Cardiac muscle cell (in vitro differentiated cells and primary cell): ENCODE results near the gene CDH19. TPM values are rescaled to one million over a fixed set of nuclear protein-coding genes. Genes with fewer than 3 reads are reported as not detected.

Experiments
- DNase-seq, 2 donors: peaks; one replicate each; pipeline versions ENCODE4 v3.0.0 to v3.0.0-alpha.2; 2010 to 2017; ENCODE audit warnings: low read depth in 1 of 2, low spot score in 1 of 2
- H3K27ac ChIP-seq: fragments of 200-600 bp; sonication (generic); 2 replicates; pipeline ENCODE4 v1.5.1; 2016
- H3K27me3 ChIP-seq: fragments of 200-600 bp; sonication (generic); 2 replicates; pipeline ENCODE4 v1.6.0; 2016; ENCODE audit warnings: control low read depth
- H3K36me3 ChIP-seq: fragments of 200-600 bp; sonication (generic); 2 replicates; pipeline ENCODE4 v1.5.1; 2016; ENCODE audit warnings: control low read depth
- H3K4me1 ChIP-seq: fragments of 200-600 bp; sonication (generic); 2 replicates; pipeline ENCODE4 v1.8.1; 2017; ENCODE audit warnings: low read depth, mild to moderate bottlenecking, mixed run types
- H3K4me3 ChIP-seq: fragments of 200-600 bp; sonication (generic); 2 replicates; pipeline ENCODE4 v1.5.1; 2016; ENCODE audit warnings: mild to moderate bottlenecking
- H3K9me3 ChIP-seq: fragments of 200-600 bp; sonication (generic); 2 replicates; pipeline ENCODE4 v1.5.1; 2017; ENCODE audit warnings: low read depth, mild to moderate bottlenecking, control low read depth
- polyA plus RNA-seq: library from polyadenylated mRNA; unstranded; fragments of >200 nt; fragmentation: Nextera tagmentation; extraction: Ambion mirVana; gene quantifications from 2 replicates; pipeline ENCODE4 v1.2.1, GENCODE V29; 2016
- total RNA-seq: library from RNA; depleted of rRNA; stranded (reverse); fragments of >200 nt; gene quantifications from 2 replicates; pipeline ENCODE4 v1.2.3, GENCODE V29; 2016
- TF ChIP-seq, protein P1 (sequence below): IDR thresholded peaks from 2 replicates; pipeline ENCODE4 v1.5.1; 2012; ENCODE audit warnings: low read depth, mild to moderate bottlenecking, low read length

Gene CDH19
- total and polyA plus RNA-seq, 2 experiments from 2014 or later, result not detected

DNA sequence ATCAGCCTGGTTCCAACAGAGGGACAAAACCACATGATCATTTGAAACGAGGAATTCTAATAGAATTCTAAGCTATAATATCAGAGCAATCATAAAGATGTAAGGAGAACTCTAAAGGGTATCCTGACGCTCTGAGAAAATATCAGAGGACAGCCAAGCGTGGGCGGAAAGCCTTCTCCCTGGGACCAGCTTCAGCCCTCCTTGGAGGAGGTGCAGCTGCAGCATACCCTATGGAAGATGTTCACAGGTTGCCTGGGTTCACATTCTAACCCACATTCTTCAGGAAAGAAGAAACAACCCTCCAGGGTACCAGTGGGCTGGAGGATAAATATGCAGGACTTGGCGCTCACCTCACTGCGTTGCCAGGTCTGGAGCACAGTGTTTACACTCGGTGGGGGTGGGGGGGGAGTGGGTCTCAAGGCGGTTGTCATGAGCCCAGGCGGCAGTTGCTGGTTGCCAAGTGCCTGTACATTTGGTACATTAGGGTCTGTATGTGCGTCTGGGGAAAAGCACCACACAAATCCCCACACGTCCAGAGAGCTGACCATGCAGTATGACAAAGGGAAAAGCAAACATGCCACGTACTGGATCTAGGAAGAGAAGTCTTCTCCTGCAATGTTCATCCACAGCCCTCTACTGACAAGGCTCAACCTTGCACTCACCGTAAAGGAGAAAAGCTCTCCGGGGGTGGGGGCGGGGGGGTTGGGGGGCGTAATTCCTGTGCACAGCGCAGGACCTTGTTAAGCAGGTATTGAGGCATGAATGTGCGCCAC lies 80.5 kb downstream of the CDH19 start:
- no peaks in the 10 kb centered on the region for H3K4me1 ChIP-seq
- TF ChIP-seq, protein P1, sequence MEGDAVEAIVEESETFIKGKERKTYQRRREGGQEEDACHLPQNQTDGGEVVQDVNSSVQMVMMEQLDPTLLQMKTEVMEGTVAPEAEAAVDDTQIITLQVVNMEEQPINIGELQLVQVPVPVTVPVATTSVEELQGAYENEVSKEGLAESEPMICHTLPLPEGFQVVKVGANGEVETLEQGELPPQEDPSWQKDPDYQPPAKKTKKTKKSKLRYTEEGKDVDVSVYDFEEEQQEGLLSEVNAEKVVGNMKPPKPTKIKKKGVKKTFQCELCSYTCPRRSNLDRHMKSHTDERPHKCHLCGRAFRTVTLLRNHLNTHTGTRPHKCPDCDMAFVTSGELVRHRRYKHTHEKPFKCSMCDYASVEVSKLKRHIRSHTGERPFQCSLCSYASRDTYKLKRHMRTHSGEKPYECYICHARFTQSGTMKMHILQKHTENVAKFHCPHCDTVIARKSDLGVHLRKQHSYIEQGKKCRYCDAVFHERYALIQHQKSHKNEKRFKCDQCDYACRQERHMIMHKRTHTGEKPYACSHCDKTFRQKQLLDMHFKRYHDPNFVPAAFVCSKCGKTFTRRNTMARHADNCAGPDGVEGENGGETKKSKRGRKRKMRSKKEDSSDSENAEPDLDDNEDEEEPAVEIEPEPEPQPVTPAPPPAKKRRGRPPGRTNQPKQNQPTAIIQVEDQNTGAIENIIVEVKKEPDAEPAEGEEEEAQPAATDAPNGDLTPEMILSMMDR, result no peak

DNA sequence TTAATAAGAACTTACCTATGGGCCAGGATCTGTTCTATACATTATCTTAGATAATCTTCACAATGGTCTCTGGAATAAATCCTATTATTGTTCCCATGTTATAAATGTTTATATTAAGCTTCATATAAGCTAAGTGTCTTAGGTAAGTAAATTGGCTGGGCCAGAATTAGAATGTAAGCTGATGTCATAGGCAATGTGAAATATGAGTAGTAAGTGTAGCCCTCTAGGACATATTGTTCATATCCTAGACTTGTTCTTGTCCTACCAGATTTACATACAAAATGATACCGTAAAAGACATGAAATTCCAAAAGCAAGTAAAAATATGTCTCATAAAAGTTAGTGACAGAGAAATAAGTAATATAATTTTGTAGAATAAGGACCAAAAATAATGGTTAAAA lies 89.9 kb downstream of the CDH19 start:
- TF ChIP-seq, protein P1, result no peak
- H3K4me3 ChIP-seq, result no peak overlapping the region
- H3K36me3 ChIP-seq, result no peaks in the 10 kb centered on the region
- H3K4me1 ChIP-seq, result no peaks in the 10 kb centered on the region
- no peaks in the 10 kb centered on the region for H3K9me3 ChIP-seq
- no peak overlapping the region for H3K27ac ChIP-seq
- DNase-seq, result no peak
- no peaks in the 10 kb centered on the region for H3K27me3 ChIP-seq

More for the DNA sequence above, 80.5 kb downstream of the CDH19 start:
- H3K4me3 ChIP-seq, result no peak overlapping the region
- no peaks in the 10 kb centered on the region for H3K36me3 ChIP-seq
- DNase-seq, result no peak
- peaks cover 1% of the 10 kb centered on the region for H3K9me3 ChIP-seq
- no peaks in the 10 kb centered on the region for H3K27me3 ChIP-seq
- H3K27ac ChIP-seq, result no peak overlapping the region

DNA sequence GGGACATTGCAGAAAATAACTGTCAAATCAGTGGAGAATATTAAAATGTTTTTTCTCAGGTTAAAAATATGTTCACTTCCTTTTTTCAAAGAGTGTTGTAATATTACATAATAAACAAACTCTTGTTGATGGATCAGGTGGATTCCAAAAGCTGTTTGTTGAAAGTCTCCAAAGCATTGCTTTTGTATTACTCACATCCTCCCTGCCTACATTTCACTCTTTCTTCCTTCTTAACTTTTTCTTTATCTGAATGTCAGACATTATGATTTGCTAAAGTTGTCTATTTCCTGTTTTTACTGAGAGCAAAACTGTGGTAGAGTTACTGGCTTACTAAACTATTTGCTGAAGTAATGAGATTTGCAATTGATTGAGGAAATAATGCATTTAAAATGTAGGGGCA lies 92.1 kb downstream of the CDH19 start:
- Histone ChIP-seq H3K4me3 (no peak overlapping the region), H3K27ac (no peak overlapping the region), H3K9me3 (no peaks in the 10 kb centered on the region), H3K4me1 (no peaks in the 10 kb centered on the region), H3K27me3 (no peaks in the 10 kb centered on the region), H3K36me3 (no peaks in the 10 kb centered on the region)
- TF ChIP-seq, protein P1, result no peak
- DNase-seq, result peak in 1 of 2 donors; percentile 21

DNA sequence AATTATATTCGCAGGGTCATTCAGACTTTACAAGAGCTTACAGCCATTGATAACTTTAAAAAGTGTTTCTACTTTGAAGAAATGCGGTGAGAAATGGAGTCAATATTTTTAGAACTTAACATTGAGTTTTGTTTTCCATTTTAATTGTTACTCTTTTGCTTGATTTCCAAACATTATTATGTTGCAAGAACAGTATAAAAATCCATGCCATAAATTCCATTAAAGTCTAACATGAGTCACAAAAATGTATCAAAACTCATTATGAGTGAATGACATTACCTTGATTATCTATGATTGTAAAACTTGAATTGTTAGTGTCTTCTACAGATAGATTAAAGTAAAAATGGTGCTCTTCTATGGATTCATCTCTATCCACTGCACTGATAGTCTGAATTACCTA lies 92.6 kb downstream of the CDH19 start:
- DNase-seq, result no peak
- Histone ChIP-seq H3K4me1 (no peaks in the 10 kb centered on the region), H3K4me3 (no peak overlapping the region), H3K27me3 (no peaks in the 10 kb centered on the region), H3K36me3 (no peaks in the 10 kb centered on the region), H3K27ac (no peak overlapping the region), H3K9me3 (no peaks in the 10 kb centered on the region)
- TF ChIP-seq, protein P1, result no peak

DNA sequence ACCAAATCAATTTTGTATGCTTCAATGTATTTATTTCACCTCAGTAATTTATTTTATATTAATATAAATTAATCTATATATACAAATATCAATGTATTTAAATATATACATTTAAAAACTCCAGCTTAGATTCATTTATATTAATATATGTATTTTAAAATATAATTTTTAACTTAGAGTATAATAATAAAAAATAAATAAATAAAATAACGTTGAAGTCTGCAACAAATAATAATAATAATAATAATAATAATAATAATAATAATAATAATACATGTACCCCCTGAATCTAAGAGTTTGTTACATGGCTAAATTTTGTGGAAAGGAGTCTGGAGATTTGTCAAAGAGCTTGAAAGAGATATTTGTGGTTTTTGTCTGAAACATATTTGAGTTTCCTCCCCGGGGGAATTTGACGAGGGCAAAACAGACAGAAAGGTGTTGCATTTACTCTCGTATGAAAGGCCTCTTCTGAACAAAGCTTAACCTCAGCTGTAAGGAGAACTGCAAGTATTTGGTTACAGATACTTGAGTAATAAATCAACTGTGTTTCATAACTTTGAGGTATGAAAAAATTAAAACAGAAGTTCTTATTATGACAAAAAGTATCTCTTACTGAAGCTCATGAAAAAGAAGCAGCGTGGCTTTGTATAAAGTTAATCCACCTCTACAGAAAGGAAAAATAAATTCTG lies 93.4 kb downstream of the CDH19 start:
- H3K27me3 ChIP-seq, result no peaks in the 10 kb centered on the region
- TF ChIP-seq, protein P1, result no peak
- no peaks in the 10 kb centered on the region for H3K36me3 ChIP-seq
- no peaks in the 10 kb centered on the region for H3K4me1 ChIP-seq
- DNase-seq, result no peak
- H3K27ac ChIP-seq, result no peak overlapping the region
- no peak overlapping the region for H3K4me3 ChIP-seq
- H3K9me3 ChIP-seq, result no peaks in the 10 kb centered on the region
